Loucy (cell line): ENCODE measurements around the gene TMCC3.

Experiments used
- H2AFZ ChIP-seq: fragments of 200-600 bp; sonication (generic); 2 replicates; pipeline ENCODE4 v1.6.0; 2016; ENCODE audit warnings: antibody characterized with exemption, mild to moderate bottlenecking, low read length, moderate library complexity
- H3F3A ChIP-seq: fragments of 200-600 bp; 2 replicates; pipeline ENCODE4 v1.6.0; 2016; ENCODE audit warnings: antibody characterized with exemption, low read depth, mild to moderate bottlenecking
- H3K27me3 ChIP-seq: fragments of 200-600 bp; sonication (generic); 2 replicates; pipeline ENCODE4 v1.6.1; 2014; ENCODE audit warnings: low read length, mild to moderate bottlenecking; ENCODE audit not compliant: insufficient read depth, poor library complexity, severe bottlenecking
- H3K36me3 ChIP-seq: fragments of 200-600 bp; sonication (generic); 2 replicates; pipeline ENCODE4 v1.6.1; 2016; ENCODE audit warnings: low read length; ENCODE audit not compliant: insufficient read depth
- H3K4me1 ChIP-seq: fragments of 200-600 bp; sonication (generic); 2 replicates; pipeline ENCODE4 v1.5.1; 2014; ENCODE audit warnings: low read length, mild to moderate bottlenecking; ENCODE audit not compliant: insufficient read depth, poor library complexity, severe bottlenecking
- H3K4me2 ChIP-seq: fragments of 200-600 bp; sonication (generic); 2 replicates; pipeline ENCODE4 v1.6.0; 2014; ENCODE audit warnings: antibody characterized with exemption, low read length, low read depth, mild to moderate bottlenecking; ENCODE audit not compliant: poor library complexity, severe bottlenecking
- H3K4me3 ChIP-seq: fragments of 200-600 bp; sonication (generic); 2 replicates; pipeline ENCODE4 v1.5.1; 2014; ENCODE audit warnings: low read length, mild to moderate bottlenecking, mixed read lengths; ENCODE audit not compliant: poor library complexity, severe bottlenecking
- H3K79me2 ChIP-seq: fragments of 200-600 bp; sonication (generic); 2 replicates; pipeline ENCODE4 v1.6.1; 2014; ENCODE audit warnings: low read length; ENCODE audit not compliant: insufficient read depth
- H3K9ac ChIP-seq: fragments of 200-600 bp; sonication (generic); 2 replicates; pipeline ENCODE4 v1.6.0; 2014; ENCODE audit warnings: mild to moderate bottlenecking, low read depth, low read length, moderate library complexity; ENCODE audit not compliant: poor library complexity, severe bottlenecking
- H3K9me2 ChIP-seq: fragments of 200-600 bp; sonication (generic); replicated peaks from 2 replicates; pipeline ENCODE4 v1.6.1; 2016; ENCODE audit warnings: low read depth, low read length, mixed read lengths
- H3K9me3 ChIP-seq: fragments of 200-600 bp; sonication (generic); 2 replicates; pipeline ENCODE4 v1.6.1; 2014; ENCODE audit warnings: mild to moderate bottlenecking, antibody characterized with exemption, low read length, low read depth; ENCODE audit not compliant: insufficient read depth
- H4K20me1 ChIP-seq: fragments of 200-600 bp; sonication (generic); 2 replicates; pipeline ENCODE4 v1.6.0; 2014; ENCODE audit warnings: antibody characterized with exemption, low read length, mild to moderate bottlenecking; ENCODE audit not compliant: insufficient read depth, poor library complexity, severe bottlenecking
- EZH2phosphoT487 ChIP-seq: fragments of 200-600 bp; IDR thresholded peaks from 2 replicates; pipeline ENCODE4 v1.6.1; 2018; ENCODE audit warnings: antibody characterized with exemption, mild to moderate bottlenecking, moderate library complexity, borderline replicate concordance
- TF ChIP-seq, protein P1 (sequence below): fragments of 200-600 bp; sonication (generic); conservative IDR thresholded peaks from 2 replicates; pipeline ENCODE4 v1.5.1; 2014; ENCODE audit warnings: mild to moderate bottlenecking, antibody characterized with exemption, low read length

Gene TMCC3

DNA sequence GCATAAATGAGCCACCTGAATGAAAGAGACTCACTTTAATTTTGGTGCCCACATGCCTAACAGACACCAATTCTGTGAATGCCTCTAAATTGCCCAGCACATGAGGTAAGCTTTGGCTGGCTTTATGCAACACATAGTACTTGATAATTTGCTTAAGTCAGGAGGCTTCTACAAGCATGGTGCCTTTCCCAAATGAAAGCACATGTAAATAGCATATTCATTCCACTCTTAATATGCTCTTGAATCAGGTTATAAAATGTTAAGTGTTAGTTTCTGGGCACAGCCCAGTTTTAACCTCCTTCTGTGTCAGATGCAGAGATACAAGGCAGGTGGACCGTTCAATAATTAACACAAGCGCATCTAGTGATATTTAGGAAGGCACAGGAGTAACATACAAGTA lies 15.6 kb downstream of the TMCC3 start:
- no peaks in the 10 kb centered on the region for H3K4me1 ChIP-seq
- no peaks in the 10 kb centered on the region for H3K27me3 ChIP-seq
- H3K9me3 ChIP-seq: no peaks in the 10 kb centered on the region
- no peak overlapping the region for H3K4me2 ChIP-seq
- no peak overlapping the region for H2AFZ ChIP-seq
- no peaks in the 10 kb centered on the region for H3K36me3 ChIP-seq
- TF ChIP-seq, protein P1, sequence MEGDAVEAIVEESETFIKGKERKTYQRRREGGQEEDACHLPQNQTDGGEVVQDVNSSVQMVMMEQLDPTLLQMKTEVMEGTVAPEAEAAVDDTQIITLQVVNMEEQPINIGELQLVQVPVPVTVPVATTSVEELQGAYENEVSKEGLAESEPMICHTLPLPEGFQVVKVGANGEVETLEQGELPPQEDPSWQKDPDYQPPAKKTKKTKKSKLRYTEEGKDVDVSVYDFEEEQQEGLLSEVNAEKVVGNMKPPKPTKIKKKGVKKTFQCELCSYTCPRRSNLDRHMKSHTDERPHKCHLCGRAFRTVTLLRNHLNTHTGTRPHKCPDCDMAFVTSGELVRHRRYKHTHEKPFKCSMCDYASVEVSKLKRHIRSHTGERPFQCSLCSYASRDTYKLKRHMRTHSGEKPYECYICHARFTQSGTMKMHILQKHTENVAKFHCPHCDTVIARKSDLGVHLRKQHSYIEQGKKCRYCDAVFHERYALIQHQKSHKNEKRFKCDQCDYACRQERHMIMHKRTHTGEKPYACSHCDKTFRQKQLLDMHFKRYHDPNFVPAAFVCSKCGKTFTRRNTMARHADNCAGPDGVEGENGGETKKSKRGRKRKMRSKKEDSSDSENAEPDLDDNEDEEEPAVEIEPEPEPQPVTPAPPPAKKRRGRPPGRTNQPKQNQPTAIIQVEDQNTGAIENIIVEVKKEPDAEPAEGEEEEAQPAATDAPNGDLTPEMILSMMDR: no peak
- TF ChIP-seq EZH2phosphoT487: no peak
- no peaks in the 10 kb centered on the region for H3F3A ChIP-seq
- no peak overlapping the region for H3K4me3 ChIP-seq
- no peak overlapping the region for H3K9ac ChIP-seq
- H3K9me2 ChIP-seq: no peaks in the 10 kb centered on the region
- H3K79me2 ChIP-seq: no peaks in the 10 kb centered on the region
- H4K20me1 ChIP-seq: no peaks in the 10 kb centered on the region

DNA sequence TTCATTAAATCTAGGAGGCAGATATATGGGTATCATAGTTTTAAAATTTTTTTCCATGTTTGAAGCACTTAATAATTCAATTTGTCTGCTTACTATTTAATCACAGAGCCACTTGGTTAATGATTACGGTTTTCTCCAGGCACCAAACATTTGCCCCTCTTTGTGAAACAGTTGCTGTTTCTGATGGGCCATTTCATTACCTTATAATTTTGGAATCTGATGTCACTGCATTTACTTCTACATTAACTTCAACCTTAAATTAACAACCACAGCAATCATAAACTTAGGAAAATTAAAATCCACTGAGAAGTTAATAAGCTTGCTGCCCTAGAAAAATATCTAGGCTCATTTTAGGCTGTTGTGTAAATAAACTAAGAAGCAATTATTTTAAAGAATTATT lies 17.0 kb downstream of the TMCC3 start:
- no peak for TF ChIP-seq EZH2phosphoT487
- TF ChIP-seq, protein P1: no peak
- no peaks in the 10 kb centered on the region for H3K9me2 ChIP-seq
- no peaks in the 10 kb centered on the region for H3F3A ChIP-seq
- H3K4me2 ChIP-seq: no peak overlapping the region
- no peaks in the 10 kb centered on the region for H3K36me3 ChIP-seq
- H3K9me3 ChIP-seq: no peaks in the 10 kb centered on the region
- no peaks in the 10 kb centered on the region for H4K20me1 ChIP-seq
- H3K4me1 ChIP-seq: no peaks in the 10 kb centered on the region
- H3K27me3 ChIP-seq: no peaks in the 10 kb centered on the region
- no peak overlapping the region for H3K9ac ChIP-seq
- no peaks in the 10 kb centered on the region for H3K79me2 ChIP-seq
- no peak overlapping the region for H2AFZ ChIP-seq
- H3K4me3 ChIP-seq: no peak overlapping the region

DNA sequence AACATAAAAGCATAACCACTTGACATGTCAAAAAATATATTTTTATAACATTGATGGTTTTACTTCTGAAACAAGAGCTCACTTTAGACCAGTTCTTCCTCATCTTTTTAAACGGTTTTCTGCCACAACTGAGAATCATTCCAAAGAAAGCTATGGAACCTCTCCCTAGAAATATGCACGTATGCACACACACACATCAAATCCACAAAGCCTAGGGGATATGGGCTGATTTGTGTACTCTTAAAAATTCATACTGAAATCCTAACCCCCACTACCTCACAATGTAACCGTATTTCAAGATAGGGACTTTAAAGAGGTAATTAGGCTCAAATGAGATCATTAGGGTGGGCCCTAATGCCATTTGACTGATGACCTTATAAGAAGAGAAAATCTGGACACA lies 19.3 kb downstream of the TMCC3 start:
- H3K9me2 ChIP-seq: no peaks in the 10 kb centered on the region
- no peak for TF ChIP-seq EZH2phosphoT487

DNA sequence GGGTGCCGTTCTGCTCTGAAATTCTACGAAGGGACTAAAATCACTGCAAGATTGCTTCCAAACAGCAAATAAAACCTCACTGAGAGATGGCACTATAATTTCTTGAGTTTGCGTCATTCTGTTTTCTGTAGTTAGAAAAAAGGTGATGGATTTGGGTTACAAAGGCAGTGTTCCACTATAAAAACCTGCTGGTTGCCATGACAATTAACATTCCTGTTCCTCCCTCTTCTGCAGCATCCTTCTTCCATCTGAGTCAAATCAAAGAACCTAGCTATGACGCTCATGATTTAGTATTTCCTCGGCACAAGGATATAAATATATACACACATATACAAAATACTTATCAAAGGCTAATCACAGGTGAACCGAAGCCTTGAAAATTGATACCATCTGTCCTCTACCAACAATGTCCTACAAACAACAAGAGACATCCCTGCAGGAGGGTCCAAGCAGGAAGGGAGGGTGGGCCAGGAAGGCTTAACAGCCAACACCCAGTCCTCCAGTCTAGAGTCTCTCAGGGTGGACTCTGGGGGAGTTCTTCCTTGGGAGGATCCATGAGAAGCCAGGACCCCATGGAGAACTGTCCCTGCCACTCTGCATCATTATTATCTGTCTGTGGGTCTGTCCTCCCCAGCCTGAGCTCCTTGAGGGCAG lies 21.4 kb downstream of the TMCC3 start:
- H3K4me2 ChIP-seq: no peak overlapping the region
- H3K4me3 ChIP-seq: no peak overlapping the region
- no peak for TF ChIP-seq EZH2phosphoT487
- TF ChIP-seq, protein P1: no peak
- H3K9me3 ChIP-seq: no peaks in the 10 kb centered on the region
- H4K20me1 ChIP-seq: no peaks in the 10 kb centered on the region
- no peaks in the 10 kb centered on the region for H3K36me3 ChIP-seq
- H2AFZ ChIP-seq: no peak overlapping the region
- H3F3A ChIP-seq: no peaks in the 10 kb centered on the region
- H3K27me3 ChIP-seq: no peaks in the 10 kb centered on the region
- no peaks in the 10 kb centered on the region for H3K4me1 ChIP-seq
- H3K9me2 ChIP-seq: no peaks in the 10 kb centered on the region
- no peak overlapping the region for H3K9ac ChIP-seq
- no peaks in the 10 kb centered on the region for H3K79me2 ChIP-seq

More for the DNA sequence above, 19.3 kb downstream of the TMCC3 start:
- no peak overlapping the region for H3K4me3 ChIP-seq
- H4K20me1 ChIP-seq: no peaks in the 10 kb centered on the region
- H3K9me3 ChIP-seq: no peaks in the 10 kb centered on the region
- no peak overlapping the region for H3K4me2 ChIP-seq
- no peaks in the 10 kb centered on the region for H3K4me1 ChIP-seq
- H3F3A ChIP-seq: no peaks in the 10 kb centered on the region
- no peaks in the 10 kb centered on the region for H3K36me3 ChIP-seq
- no peaks in the 10 kb centered on the region for H3K27me3 ChIP-seq
- H3K79me2 ChIP-seq: no peaks in the 10 kb centered on the region
- H2AFZ ChIP-seq: no peak overlapping the region
- no peak overlapping the region for H3K9ac ChIP-seq
